ENCODE data around the gene MED10.

DNA sequence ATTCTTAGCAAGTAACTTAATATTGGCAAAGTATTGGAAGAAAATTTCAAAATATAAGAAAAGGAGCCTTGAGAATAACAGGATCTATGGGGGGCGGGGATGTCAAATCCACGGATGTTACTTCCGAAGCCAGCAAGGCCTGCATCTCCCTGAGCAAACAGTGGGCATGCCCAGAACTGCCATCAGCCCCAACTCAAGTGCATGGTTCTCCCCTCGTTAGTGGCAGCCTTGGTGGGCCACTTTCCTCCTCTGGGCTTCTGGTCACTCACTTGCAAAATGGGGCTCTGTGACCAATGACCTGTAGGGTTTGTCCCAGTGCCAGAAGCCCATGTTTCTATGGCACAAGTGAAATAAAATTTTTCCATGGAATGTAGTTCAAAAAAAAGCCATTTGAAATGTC, 27.2 kb upstream of the MED10 start:
- TF ChIP-seq, protein P1, sequence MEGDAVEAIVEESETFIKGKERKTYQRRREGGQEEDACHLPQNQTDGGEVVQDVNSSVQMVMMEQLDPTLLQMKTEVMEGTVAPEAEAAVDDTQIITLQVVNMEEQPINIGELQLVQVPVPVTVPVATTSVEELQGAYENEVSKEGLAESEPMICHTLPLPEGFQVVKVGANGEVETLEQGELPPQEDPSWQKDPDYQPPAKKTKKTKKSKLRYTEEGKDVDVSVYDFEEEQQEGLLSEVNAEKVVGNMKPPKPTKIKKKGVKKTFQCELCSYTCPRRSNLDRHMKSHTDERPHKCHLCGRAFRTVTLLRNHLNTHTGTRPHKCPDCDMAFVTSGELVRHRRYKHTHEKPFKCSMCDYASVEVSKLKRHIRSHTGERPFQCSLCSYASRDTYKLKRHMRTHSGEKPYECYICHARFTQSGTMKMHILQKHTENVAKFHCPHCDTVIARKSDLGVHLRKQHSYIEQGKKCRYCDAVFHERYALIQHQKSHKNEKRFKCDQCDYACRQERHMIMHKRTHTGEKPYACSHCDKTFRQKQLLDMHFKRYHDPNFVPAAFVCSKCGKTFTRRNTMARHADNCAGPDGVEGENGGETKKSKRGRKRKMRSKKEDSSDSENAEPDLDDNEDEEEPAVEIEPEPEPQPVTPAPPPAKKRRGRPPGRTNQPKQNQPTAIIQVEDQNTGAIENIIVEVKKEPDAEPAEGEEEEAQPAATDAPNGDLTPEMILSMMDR (IDR thresholded peaks at IDR 0.05): no peak
- no peak for TF ChIP-seq POLR2A (IDR thresholded peaks at IDR 0.05)
